HG02973 (cell line): Measurements from ENCODE around the gene RABGAP1L.

Experiments
- ATAC-seq: cut with Tn5 transposase; IDR thresholded peaks from one replicate; pipeline ENCODE4 v1.9.1; 2021; ENCODE audit warnings: moderate library complexity; ENCODE audit not compliant: unreplicated experiment

RABGAP1L gene

GRCh38 chr1:174740249-174740968 is 581.1 kb downstream of the RABGAP1L start:
- no peak for ATAC-seq

- no peak for ATAC-seq
Observed at GRCh38 chr1:174742805-174743653, 583.7 kb downstream of the RABGAP1L start.

DNA sequence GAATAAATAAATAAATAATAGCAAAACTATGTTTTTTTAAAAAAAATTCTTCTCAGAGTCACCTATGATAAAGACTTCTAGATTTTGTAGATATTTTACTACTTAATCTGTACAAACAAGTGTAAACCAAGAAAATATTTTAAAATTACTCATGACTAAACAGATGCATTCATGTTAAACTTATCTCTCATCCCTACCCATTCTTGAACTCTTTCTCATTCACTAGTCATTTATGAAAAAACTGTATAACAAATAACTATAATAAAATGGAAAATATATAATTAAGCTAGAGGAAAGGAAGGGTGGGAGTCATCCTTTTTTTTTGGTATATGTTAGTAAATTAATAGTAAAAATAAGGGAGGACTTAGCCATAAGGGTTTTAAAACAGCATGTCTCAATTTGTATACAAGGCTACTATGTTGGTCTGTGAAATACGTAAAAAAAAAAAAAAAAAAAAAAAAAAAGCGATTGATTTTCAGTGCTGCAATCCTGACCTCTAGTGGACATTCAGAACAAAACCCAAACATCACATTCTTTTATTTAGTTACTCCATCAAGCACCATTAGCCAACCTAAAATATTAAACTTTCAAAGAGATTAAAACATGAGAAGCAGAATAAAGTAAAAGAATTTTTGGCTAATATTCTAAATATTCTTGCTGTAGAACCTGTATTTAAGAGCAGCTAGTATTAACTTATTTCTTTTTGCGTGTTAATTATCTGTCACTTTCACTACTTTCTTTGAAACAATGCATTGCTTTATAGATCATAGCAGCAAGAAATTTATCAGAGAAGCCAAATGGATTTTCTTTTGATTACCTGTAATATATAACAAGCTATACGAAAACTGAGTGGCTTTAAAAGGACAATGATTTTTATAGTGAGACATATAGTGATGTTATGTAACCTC is 584.6 kb downstream of the RABGAP1L start:
- no peak for ATAC-seq

- no peak for ATAC-seq
Observed at GRCh38 chr1:174744886-174745285, 585.6 kb downstream of the RABGAP1L start.

DNA sequence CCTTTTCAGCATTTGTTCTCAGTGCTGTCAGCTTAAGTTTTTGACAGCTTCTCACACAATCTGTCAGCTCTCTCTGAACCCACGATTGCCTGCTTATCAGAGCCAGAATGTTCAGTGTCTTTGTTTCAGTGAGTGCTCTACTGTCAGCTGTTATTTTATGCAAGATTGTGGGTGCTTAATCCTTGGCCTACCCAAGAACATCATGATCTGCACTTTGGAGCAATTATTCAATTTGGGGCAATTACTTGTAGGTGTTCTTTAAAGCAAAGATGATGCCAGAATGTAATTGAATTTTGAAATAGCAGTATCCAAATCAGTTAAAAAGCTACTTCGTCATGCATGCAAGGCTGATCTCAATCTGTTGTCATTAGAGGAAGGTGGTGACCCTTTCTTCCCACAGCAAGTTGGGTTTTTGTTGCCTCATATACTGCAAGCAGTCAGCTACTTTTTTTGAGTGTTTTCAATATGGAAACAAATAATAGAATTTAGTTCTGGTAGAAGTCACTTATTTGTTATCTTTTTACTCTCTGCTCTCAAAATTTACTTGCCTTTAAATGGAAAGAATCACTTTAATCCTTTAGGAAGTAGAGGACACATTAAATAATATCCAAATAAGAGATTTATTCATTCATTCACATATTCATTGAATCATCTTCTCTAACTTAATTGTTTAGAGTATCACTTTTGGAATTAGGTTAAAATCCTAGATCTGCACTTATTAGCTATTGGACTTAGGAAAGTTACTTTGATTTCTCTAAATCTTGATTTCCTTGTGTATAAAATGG is 586.9 kb downstream of the RABGAP1L start:
- ATAC-seq = no peak

DNA sequence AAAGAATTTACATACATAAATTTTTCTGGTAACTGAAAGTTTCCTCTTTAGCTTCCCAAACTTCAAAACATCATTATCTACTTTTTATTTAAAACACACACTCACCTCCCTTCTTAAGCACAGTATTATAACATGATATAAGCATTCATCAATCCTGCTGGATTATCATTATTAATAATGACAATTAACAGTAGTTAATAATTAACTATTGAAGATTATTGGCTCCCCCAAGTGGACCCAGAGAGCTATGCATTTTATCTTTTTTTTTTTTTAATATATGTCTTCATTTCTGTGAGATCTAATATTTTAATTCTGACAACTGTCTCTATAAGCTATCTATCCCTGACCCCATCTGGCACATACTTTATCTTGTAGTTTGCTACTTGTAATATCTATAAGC is 588.3 kb downstream of the RABGAP1L start:
- no peak for ATAC-seq

GRCh38 chr1:174748586-174748985 is 589.3 kb downstream of the RABGAP1L start:
- no peak for ATAC-seq

- no peak for ATAC-seq
Observed at GRCh38 chr1:174753131-174753530, 593.8 kb downstream of the RABGAP1L start.

- ATAC-seq = no peak
Observed at GRCh38 chr1:174761335-174761734, 602.0 kb downstream of the RABGAP1L start.

- ATAC-seq = no peak
Observed at GRCh38 chr1:174761901-174762585, 602.7 kb downstream of the RABGAP1L start.

DNA sequence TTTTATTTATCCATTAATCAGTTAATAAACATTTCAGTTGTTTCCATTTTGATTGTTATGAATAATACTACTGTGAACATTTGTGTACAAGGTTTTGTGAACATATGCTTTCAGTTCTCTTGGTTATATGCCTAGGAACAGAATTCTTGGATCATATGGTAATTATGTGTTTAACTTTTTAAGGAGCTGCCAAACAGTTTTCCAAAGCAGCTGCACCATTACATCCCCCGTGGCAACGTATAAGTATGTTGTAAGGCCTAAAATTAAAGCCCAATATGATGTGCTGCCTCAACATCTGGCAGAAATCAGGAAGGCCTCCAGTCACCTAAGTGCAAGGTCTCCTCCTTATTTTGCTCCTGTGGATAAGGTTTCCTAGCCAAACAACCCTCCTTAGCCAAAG is 604.9 kb downstream of the RABGAP1L start:
- no peak for ATAC-seq

DNA sequence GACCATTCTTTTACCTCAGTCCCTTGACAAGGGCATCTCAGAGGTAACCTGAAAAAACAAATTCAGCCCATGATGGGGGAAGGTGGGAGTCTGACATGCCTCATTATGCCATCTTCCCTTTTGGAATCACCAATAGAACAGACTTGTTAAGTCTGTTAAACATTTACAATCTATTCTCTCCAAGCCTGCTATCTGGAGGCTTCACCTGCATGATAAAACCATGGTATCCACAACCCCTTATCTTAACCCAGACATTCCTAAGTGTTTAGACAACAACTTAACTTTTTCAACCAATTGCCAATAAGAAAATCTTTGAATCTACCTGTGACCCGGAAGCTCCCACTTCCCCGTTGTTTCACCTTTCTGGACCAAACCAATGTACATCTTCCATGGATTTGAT is 607.4 kb downstream of the RABGAP1L start:
- no peak for ATAC-seq

DNA sequence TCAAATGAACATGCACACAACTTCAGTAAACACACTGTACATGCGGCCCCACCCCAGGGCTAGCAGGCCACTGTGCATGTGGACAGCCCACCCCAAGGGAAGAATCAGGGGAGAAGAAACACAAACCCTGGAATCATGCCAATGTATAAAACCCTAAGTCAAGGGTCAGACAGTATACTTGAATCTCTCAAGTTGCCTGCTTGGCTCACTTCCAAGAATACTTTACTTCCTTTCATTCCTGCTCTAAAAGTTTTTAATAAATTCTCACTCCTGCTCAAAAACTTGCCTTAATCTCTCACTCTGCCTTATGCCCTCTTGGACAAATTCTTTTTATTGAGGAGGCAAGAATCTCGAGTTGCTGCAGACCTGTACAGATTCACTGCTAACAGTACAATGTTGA is 609.2 kb downstream of the RABGAP1L start:
- ATAC-seq = no peak

DNA sequence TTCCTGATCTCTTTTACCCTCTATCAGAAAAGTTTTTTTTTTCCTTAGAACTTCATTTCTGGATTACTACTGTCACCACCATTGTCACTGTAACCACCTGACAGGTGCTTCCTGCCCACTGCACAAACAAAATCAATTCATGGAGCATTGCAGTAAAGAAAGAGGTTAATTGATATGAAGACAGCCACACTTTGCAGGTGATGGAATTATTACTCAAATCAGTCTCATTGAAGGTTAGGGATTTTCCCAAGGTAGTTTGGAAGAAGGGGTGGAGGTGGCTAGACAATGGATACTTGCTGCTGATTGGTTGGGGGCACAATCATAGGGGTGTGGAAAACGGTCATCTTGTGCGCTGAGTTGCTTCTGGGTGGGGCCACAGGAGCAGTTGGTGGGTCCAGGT is 609.6 kb downstream of the RABGAP1L start:
- no peak for ATAC-seq

- no peak for ATAC-seq
Observed at GRCh38 chr1:174769961-174770549, 610.7 kb downstream of the RABGAP1L start.

DNA sequence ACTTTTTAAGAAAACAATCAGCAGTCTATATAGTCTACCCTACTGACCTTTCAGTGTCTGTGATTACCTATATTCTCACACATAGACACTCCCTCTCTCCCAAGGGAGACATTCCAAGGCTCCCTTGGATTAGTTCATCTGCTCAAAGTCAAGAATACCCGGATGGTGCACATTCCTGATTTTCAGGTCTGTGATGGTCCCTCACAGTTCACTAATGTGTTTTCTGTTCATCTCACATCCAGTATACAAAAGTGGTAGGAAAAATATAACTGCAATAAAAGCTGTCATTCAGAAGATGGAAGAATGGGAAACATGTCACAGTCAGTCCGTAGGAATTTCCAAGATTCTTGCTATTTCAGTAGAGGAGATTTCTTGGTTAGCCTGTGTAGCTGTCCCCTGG is 616.3 kb downstream of the RABGAP1L start:
- ATAC-seq = no peak

DNA sequence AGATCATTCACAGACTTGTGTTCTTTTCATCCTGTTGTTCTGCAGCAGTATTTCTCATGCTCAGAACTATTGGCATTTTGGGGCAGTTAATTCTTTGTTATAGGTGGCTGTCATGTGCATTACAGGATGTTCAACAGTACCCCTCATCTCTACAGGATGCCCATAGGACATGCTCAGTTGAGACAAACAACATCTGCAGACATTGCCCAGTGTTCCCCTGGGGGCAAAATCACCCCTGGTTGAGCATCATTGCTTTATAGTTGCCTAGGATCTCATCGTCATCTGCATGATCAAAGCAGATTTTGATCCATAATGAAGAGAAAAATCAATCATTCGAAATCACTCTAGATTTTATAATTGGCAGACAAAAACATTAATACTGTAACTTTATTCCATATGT is 617.9 kb downstream of the RABGAP1L start:
- ATAC-seq = no peak

DNA sequence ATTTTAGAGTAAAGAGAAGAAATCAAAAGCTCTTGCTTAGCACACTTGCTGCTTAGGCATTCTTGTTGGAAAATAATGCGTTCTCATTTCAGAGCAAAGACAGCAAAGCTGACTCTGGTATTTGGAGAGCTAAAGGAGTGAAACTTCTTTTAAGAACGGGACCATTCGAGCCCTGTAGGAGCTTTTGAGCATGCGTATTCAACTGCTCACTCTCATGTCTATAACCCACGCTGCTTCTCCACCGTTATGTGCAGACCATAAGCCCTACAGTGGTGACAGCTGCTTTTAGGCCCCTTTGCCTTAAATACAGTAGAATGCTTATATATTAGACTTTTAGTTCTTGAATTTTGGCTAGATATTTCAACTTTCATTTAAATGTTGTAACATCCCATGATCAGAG is 626.2 kb downstream of the RABGAP1L start:
- ATAC-seq = no peak

- ATAC-seq = no peak
Observed at GRCh38 chr1:174786358-174786757, 627.0 kb downstream of the RABGAP1L start.

DNA sequence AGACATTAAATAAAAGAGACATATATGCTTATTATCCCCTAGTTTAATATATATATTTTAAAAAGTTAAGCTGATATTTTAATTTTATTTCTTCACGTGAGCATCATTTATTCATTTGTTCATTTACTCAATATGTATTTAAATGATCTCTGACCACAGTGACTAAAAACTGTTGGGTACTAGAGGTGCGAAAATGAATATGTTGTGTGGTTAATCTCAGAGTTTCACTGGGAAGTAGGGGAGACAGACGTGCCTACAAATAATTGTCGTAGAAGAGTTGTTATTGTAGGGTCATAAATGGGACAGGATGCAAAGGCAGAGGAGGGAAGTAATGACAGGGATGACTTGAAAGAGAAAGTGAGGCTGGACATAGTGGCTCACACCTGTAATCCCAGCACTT is 627.4 kb downstream of the RABGAP1L start:
- peak; percentile 86 for ATAC-seq
